A549 treated with Hydrocortisone at 1 μM for 4 hours (cell line): ENCODE measurements around the gene LMF2. TPM values are rescaled to one million over a fixed set of nuclear protein-coding genes. Genes with fewer than 3 reads are reported as not detected.

Source experiments
- total RNA-seq: library from RNA; stranded (reverse); fragments of 200-300 nt; extraction: Qiagen RNA extraction; gene quantifications from 5 replicates; pipeline ENCODE4 v1.2.3, GENCODE V29; 2022

Gene LMF2
- 35.7 to 48.9 TPM (median 47.1 TPM) in 5 replicates for total RNA-seq

GRCh38 chr22:50507421-50507990 is at the start of gene LMF2:
TSS of gene LMF2 (minus strand) at chr22:50507702. CDS start at chr22:50507675, 27 bp downstream.

GRCh38 chr22:50545522-50546325 is 38.2 kb upstream of the LMF2 start, which contains the start of gene KLHDC7B:
TSS of gene KLHDC7B (plus strand) at chr22:50545899. CDS start at chr22:50546244, 345 bp downstream.

GRCh38 chr22:50529897-50530579 is 22.5 kb upstream of the LMF2 start, which contains the start of gene TYMP:
TSS of gene TYMP (minus strand) at chr22:50530012. CDS start at chr22:50529709, 303 bp downstream.

GRCh38 chr22:50525104-50525857 is 17.8 kb upstream of the LMF2 start, which contains the start of gene SCO2:
TSS of gene SCO2 (minus strand) at chr22:50525598. CDS start at chr22:50524411, 1,187 bp downstream.

GRCh38 chr22:50507991-50508884 is 736 bp upstream of the LMF2 start, which contains the start of gene NCAPH2:
TSS of gene NCAPH2 (plus strand) at chr22:50508224. CDS start at chr22:50508338, 114 bp downstream.

GRCh38 chr22:50486561-50487289 is 20.8 kb downstream of the LMF2 start, which contains the start of gene MIOX:
TSS of gene MIOX (plus strand) at chr22:50486859. CDS start at chr22:50486898, 39 bp downstream.

GRCh38 chr22:50481440-50482106 is 25.9 kb downstream of the LMF2 start, which contains the start of gene ADM2:
TSS of gene ADM2 (plus strand) at chr22:50481543. CDS start at chr22:50481848, 305 bp downstream.

GRCh38 chr22:50474710-50475651 is 32.5 kb downstream of the LMF2 start, which contains the start of gene SBF1:
TSS of gene SBF1 (minus strand) at chr22:50475035. CDS start at chr22:50474840, 195 bp downstream.

Other genes with a start within 250 kb of the LMF2 start
- 21.1 to 25.9 TPM (median 24.1 TPM) in 5 replicates for gene MAPK12, start 246.0 kb downstream of the LMF2 start, total RNA-seq
- 5.9 to 7.3 TPM (median 6.9 TPM) in 5 replicates for gene MAPK11, start 237.3 kb downstream of the LMF2 start, total RNA-seq
- 101 to 122 TPM (median 108 TPM) in 5 replicates for gene PLXNB2, start 200.1 kb downstream of the LMF2 start, total RNA-seq
- gene DENND6B, start 180.7 kb downstream of the LMF2 start, total RNA-seq, result 2.0 to 3.7 TPM (median 2.8 TPM) in 5 replicates
- 9.1 to 13.3 TPM (median 12.5 TPM) in 5 replicates for gene PPP6R2, start 164.4 kb downstream of the LMF2 start, total RNA-seq
- gene SBF1, start 32.7 kb downstream of the LMF2 start, total RNA-seq, result 20.3 to 24.9 TPM (median 22.4 TPM) in 5 replicates
- 0.44 to 0.91 TPM (median 0.63 TPM) in 5 replicates for gene ADM2, start 26.2 kb downstream of the LMF2 start, total RNA-seq
- not detected in 5 replicates for gene MIOX, start 20.8 kb downstream of the LMF2 start, total RNA-seq
- gene NCAPH2, start 522 bp upstream of the LMF2 start, total RNA-seq, result 34.9 to 42.3 TPM (median 38.0 TPM) in 5 replicates
- gene SCO2, start 17.9 kb upstream of the LMF2 start, total RNA-seq, result 2.2 to 6.4 TPM (median 5.4 TPM) in 5 replicates
- gene TYMP, start 22.3 kb upstream of the LMF2 start, total RNA-seq, result 12.1 to 17.2 TPM (median 16.4 TPM) in 5 replicates
- gene KLHDC7B, start 38.2 kb upstream of the LMF2 start, total RNA-seq, result 0.02 to 0.05 TPM (median 0.02 TPM) in 3 of 5 replicates, not detected in the others
- gene SYCE3, start 55.2 kb upstream of the LMF2 start, total RNA-seq, result 0.25 to 0.52 TPM (median 0.48 TPM) in 3 of 5 replicates, not detected in the others
- 10.8 to 14.4 TPM (median 12.8 TPM) in 5 replicates for gene CPT1B, start 70.7 kb upstream of the LMF2 start, total RNA-seq
- 14.9 to 20.5 TPM (median 18.3 TPM) in 5 replicates for gene CHKB, start 75.1 kb upstream of the LMF2 start, total RNA-seq
- 2.8 to 4.1 TPM (median 3.6 TPM) in 5 replicates for gene MAPK8IP2, start 93.1 kb upstream of the LMF2 start, total RNA-seq
- 20.0 to 25.1 TPM (median 22.4 TPM) in 5 replicates for gene ARSA, start 120.5 kb upstream of the LMF2 start, total RNA-seq
- gene SHANK3, start 165.1 kb upstream of the LMF2 start, total RNA-seq, result 3.3 to 5.2 TPM (median 4.1 TPM) in 5 replicates
- 0.13 to 0.15 TPM in 2 of 5 replicates, not detected in the others for gene ACR, start 230.5 kb upstream of the LMF2 start, total RNA-seq